H9 (cell line): ENCODE data around the gene HAGH. TPM values are rescaled to one million over a fixed set of nuclear protein-coding genes. Genes with fewer than 3 reads are reported as not detected.

Experiments used
- DNase-seq: peaks from one replicate; pipeline ENCODE4 v3.0.0-alpha.2; 2017
- H2AFZ ChIP-seq: one replicate; pipeline ENCODE4 v1.6.1; 2013; ENCODE audit warnings: mild to moderate bottlenecking, low read length, control low read depth, moderate library complexity
- H2AK5ac ChIP-seq: 2 replicates; pipeline ENCODE4 v1.6.1; 2013; ENCODE audit warnings: low read length, control low read depth, mixed read lengths; ENCODE audit not compliant: insufficient read length
- H2BK120ac ChIP-seq: one replicate; pipeline ENCODE4 v1.6.1; 2013; ENCODE audit warnings: low read depth, mild to moderate bottlenecking, low read length, control low read depth, inconsistent platforms; ENCODE audit not compliant: poor library complexity, severe bottlenecking
- H2BK12ac ChIP-seq: 2 replicates; pipeline ENCODE4 v1.6.1; 2013; ENCODE audit warnings: low read length, control low read depth, mixed read lengths, low read depth; ENCODE audit not compliant: insufficient read length
- H2BK15ac ChIP-seq: 2 replicates; pipeline ENCODE4 v1.6.1; 2013; ENCODE audit warnings: low read depth, low read length, control low read depth
- H2BK20ac ChIP-seq: one replicate; pipeline ENCODE4 v1.6.1; 2013; ENCODE audit warnings: low read depth, mild to moderate bottlenecking, low read length, control low read depth, inconsistent platforms; ENCODE audit not compliant: poor library complexity, severe bottlenecking
- H2BK5ac ChIP-seq: 2 replicates; pipeline ENCODE4 v1.6.1; 2013; ENCODE audit warnings: low read length, control low read depth, mixed read lengths; ENCODE audit not compliant: insufficient read length
- H3K14ac ChIP-seq: 2 replicates; pipeline ENCODE4 v1.6.1; 2013; ENCODE audit warnings: low read length, control low read depth; ENCODE audit not compliant: insufficient read depth
- H3K18ac ChIP-seq: 2 replicates; pipeline ENCODE4 v1.6.1; 2013; ENCODE audit warnings: low read depth, mild to moderate bottlenecking, mixed read lengths, low read length, control low read depth; ENCODE audit not compliant: insufficient read length
- H3K23ac ChIP-seq: 2 replicates; pipeline ENCODE4 v1.6.1; 2013; ENCODE audit warnings: low read length, control low read depth, mixed read lengths, low read depth; ENCODE audit not compliant: insufficient read length
- H3K23me2 ChIP-seq: 2 replicates; pipeline ENCODE4 v1.6.1; 2013; ENCODE audit warnings: low read depth, mild to moderate bottlenecking, mixed read lengths, low read length, control low read depth; ENCODE audit not compliant: insufficient read length, poor library complexity, severe bottlenecking
- H3K27ac ChIP-seq: 2 replicates; pipeline ENCODE4 v1.5.1; 2013; ENCODE audit warnings: low read length, control low read depth, mixed read lengths, low read depth; ENCODE audit not compliant: insufficient read length
- H3K27me3 ChIP-seq: 2 replicates; pipeline ENCODE4 v1.6.1; 2013; ENCODE audit warnings: low read length, control low read depth, inconsistent platforms; ENCODE audit not compliant: insufficient read depth
- H3K4ac ChIP-seq: 2 replicates; pipeline ENCODE4 v1.6.1; 2013; ENCODE audit warnings: low read depth, mild to moderate bottlenecking, control low read depth, inconsistent platforms, low read length, moderate library complexity
- H3K4me1 ChIP-seq: 2 replicates; pipeline ENCODE4 v1.6.1; 2013; ENCODE audit warnings: low read length, control low read depth, inconsistent platforms; ENCODE audit not compliant: insufficient read depth
- H3K4me2 ChIP-seq: 2 replicates; pipeline ENCODE4 v1.6.1; 2013; ENCODE audit warnings: low read length, control low read depth, mixed read lengths; ENCODE audit not compliant: insufficient read length, insufficient read depth
- H3K56ac ChIP-seq: 2 replicates; pipeline ENCODE4 v1.6.1; 2013; ENCODE audit warnings: low read depth, mild to moderate bottlenecking, mixed read lengths, low read length, control low read depth; ENCODE audit not compliant: insufficient read length
- H3K79me1 ChIP-seq: 2 replicates; pipeline ENCODE4 v1.6.1; 2013; ENCODE audit warnings: low read depth, mild to moderate bottlenecking, moderate library complexity, low read length, control low read depth, inconsistent platforms; ENCODE audit not compliant: insufficient read depth, poor library complexity, severe bottlenecking
- H3K79me2 ChIP-seq: 2 replicates; pipeline ENCODE4 v1.6.1; 2013; ENCODE audit warnings: low read length, control low read depth, inconsistent platforms; ENCODE audit not compliant: insufficient read depth
- H3K9ac ChIP-seq: 2 replicates; pipeline ENCODE4 v1.6.1; 2013; ENCODE audit warnings: low read length, control low read depth, mixed read lengths; ENCODE audit not compliant: insufficient read length; ENCODE audit errors: extremely low read depth
- H3K9me3 ChIP-seq: one replicate; pipeline ENCODE4 v1.6.1; 2013; ENCODE audit warnings: low read depth, low read length, inconsistent platforms; ENCODE audit not compliant: control insufficient read depth
- H3T11ph ChIP-seq: one replicate; pipeline ENCODE4 v1.6.1; 2013; ENCODE audit warnings: mild to moderate bottlenecking, low read length, control low read depth, inconsistent platforms
- H4K20me1 ChIP-seq: one replicate; pipeline ENCODE4 v1.6.1; 2013; ENCODE audit not compliant: control insufficient read depth, insufficient read length, insufficient read depth
- H4K5ac ChIP-seq: 2 replicates; pipeline ENCODE4 v1.6.1; 2013; ENCODE audit warnings: low read depth, mild to moderate bottlenecking, mixed read lengths, low read length, control low read depth; ENCODE audit not compliant: insufficient read length
- H4K8ac ChIP-seq: replicated peaks from 2 replicates; pipeline ENCODE4 v1.6.1; 2013; ENCODE audit warnings: low read length, control low read depth, mixed read lengths, low read depth; ENCODE audit not compliant: insufficient read length
- H4K91ac ChIP-seq: 2 replicates; pipeline ENCODE4 v1.6.1; 2013; ENCODE audit warnings: low read depth, mild to moderate bottlenecking, moderate library complexity, mixed read lengths, low read length, control low read depth; ENCODE audit not compliant: insufficient read length
- H3K27ac Mint-ChIP-seq, 3 experiments: 2 replicates in 2 of 3; 3 replicates in 1 of 3; pipeline ENCODE4 v1.8.0; 2020 to 2021; ENCODE audit warnings: mixed read lengths in 3 of 3, mild to moderate bottlenecking in 1 of 3, moderate library complexity in 1 of 3
- H3K27me3 Mint-ChIP-seq: 2 replicates; pipeline ENCODE4 v1.8.0; 2021; ENCODE audit warnings: low read depth, mild to moderate bottlenecking, moderate library complexity, mixed read lengths
- H3K36me3 Mint-ChIP-seq, 3 experiments: 2 replicates in 2 of 3; 3 replicates in 1 of 3; pipeline ENCODE4 v1.8.0; 2020 to 2021; ENCODE audit warnings: low read depth in 3 of 3, mixed read lengths in 3 of 3; ENCODE audit not compliant: insufficient read depth in 1 of 3
- H3K4me1 Mint-ChIP-seq, 2 experiments: 2 replicates each; pipeline ENCODE4 v1.8.0; 2020; ENCODE audit warnings: mixed read lengths in 2 of 2
- H3K4me3 Mint-ChIP-seq, 2 experiments: 2 replicates in 1 of 2; 3 replicates in 1 of 2; pipeline ENCODE4 v1.8.0; 2020 to 2021; ENCODE audit warnings: mild to moderate bottlenecking in 2 of 2, mixed read lengths in 2 of 2, moderate library complexity in 1 of 2
- H3K9me3 Mint-ChIP-seq, 2 experiments: 2 replicates in 1 of 2; 3 replicates in 1 of 2; pipeline ENCODE4 v1.8.0; 2020; ENCODE audit warnings: mild to moderate bottlenecking in 2 of 2, mixed read lengths in 2 of 2, moderate library complexity in 1 of 2
- CTCF ChIP-seq: fragments of 200-600 bp; sonication (generic); conservative IDR thresholded peaks from 3 replicates; pipeline ENCODE4 v1.8.0; 2021; ENCODE audit warnings: antibody characterized with exemption, mild to moderate bottlenecking
- WGBS: extraction: QIAGEN DNeasy Blood & Tissue Kit; methylation state at CpG from one replicate; pipeline ENCODE4 v1.1.7; 2013; ENCODE audit warnings: missing lambda C conversion rate, low lambda C conversion rate, mixed read lengths; ENCODE audit not compliant: insufficient read length; ENCODE audit errors: extremely low coverage; 5-methylcytosine and 5-hydroxymethylcytosine counted together
- total RNA-seq: library from RNA; stranded (reverse); gene quantifications from 2 replicates; pipeline ENCODE4 v1.2.1, GENCODE V29; 2021

The HAGH gene
- total RNA-seq, 1 experiment from 2014 or later, result 30.0 TPM

- H2BK5ac ChIP-seq, result no peak overlapping the region
- H3K23ac ChIP-seq, result no peak overlapping the region
- H3K18ac ChIP-seq, result no peak overlapping the region
- Mint-ChIP-seq H3K9me3 (no peaks in the 10 kb centered on the region), H3K4me3 (peak overlapping the region; percentile 95 to 98), H3K27ac (peak overlapping the region; percentile 98 to 99 (median 99); a peak in 6 of 7 replicates), H3K4me1 (peaks cover 3 to 19% of the 10 kb centered on the region in 2 experiments), H3K27me3 (no peaks in the 10 kb centered on the region; the same call in 1 of the 2 replicates), H3K36me3 (peaks cover 11 to 52% (median 33%) of the 10 kb centered on the region in 3 experiments; a peak in 6 of 7 replicates)
- H4K5ac ChIP-seq, result no peak overlapping the region
- peak overlapping the region; percentile 66 for H3K9ac ChIP-seq
- peak; percentile 54 for DNase-seq
- no peak overlapping the region for H2BK15ac ChIP-seq
- H2AFZ ChIP-seq, result no peak overlapping the region
- no peak overlapping the region for H2BK20ac ChIP-seq
- H3K23me2 ChIP-seq, result peaks cover 9% of the 10 kb centered on the region
- H3K4me1 ChIP-seq, result no peaks in the 10 kb centered on the region
- H3K4me2 ChIP-seq, result peak overlapping the region; percentile 47
- peaks cover 5% of the 10 kb centered on the region for H3K79me1 ChIP-seq
- no peak overlapping the region for H3T11ph ChIP-seq
- H2AK5ac ChIP-seq, result no peak overlapping the region
- H4K8ac ChIP-seq, result no peak overlapping the region
- H3K14ac ChIP-seq, result peak overlapping the region; percentile 5; the same call in 1 of the 2 replicates
- no peaks in the 10 kb centered on the region; the same call in 1 of the 2 replicates for H3K79me2 ChIP-seq
- TF ChIP-seq CTCF, result no peak
- H4K20me1 ChIP-seq, result no peaks in the 10 kb centered on the region
- no peaks in the 10 kb centered on the region for H3K27me3 ChIP-seq
- no peak overlapping the region for H2BK120ac ChIP-seq
- no peak overlapping the region for H3K4ac ChIP-seq
- H4K91ac ChIP-seq, result no peak overlapping the region
- H2BK12ac ChIP-seq, result no peak overlapping the region
- H3K27ac ChIP-seq, result no peak overlapping the region
- H3K9me3 ChIP-seq, result no peaks in the 10 kb centered on the region
- no peak overlapping the region for H3K56ac ChIP-seq
- no CpG with 5 or more reads among the region's 22 CpGs for WGBS
Measured at GRCh38 chr16:1771864-1772361, 54.7 kb downstream of the HAGH start.
